ENCODE results near the gene MXRA5. TPM values are rescaled to one million over a fixed set of nuclear protein-coding genes. Genes with fewer than 3 reads are reported as not detected.

Gene MXRA5
- total and polyA plus RNA-seq, 2 donors from 2014 or later: 4.4 to 12.2 TPM

DNA sequence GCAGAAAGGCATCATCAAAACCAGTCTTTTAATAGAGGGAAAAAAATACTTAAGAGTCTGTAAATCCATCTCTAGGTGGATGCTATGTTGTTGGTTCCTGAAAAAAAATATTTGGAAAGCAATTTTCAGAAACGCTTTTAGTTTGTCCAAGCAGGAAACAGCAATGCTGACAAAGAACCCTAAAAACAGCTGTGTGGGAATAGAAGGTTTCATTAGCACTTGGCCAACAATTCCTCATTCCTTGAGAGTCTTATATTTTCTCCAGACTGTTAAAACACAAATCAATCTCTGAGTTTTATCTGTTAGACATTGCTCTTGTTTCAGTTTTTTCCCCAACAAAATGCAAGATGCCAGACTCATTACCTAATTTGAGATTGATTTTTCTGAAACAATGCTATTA, 6.4 kb downstream of the MXRA5 start:
- Histone ChIP-seq H3K9me3 (ENCODE audit: control insufficient read depth in 2 of 3, insufficient read depth in 1 of 3, low read length in 3 of 3) (no peaks in the 10 kb centered on the region), H3K27me3 (ENCODE audit: control insufficient read depth, insufficient read depth, low read length) (no peaks in the 10 kb centered on the region), H3K4me3 (ENCODE audit: low read length in 3 of 3) (no peak overlapping the region), H3K27ac (ENCODE audit: low read depth in 2 of 2, low read length in 2 of 2) (no peak overlapping the region), H3K9ac (ENCODE audit: low read length in 3 of 3) (no peak overlapping the region), H3K36me3 (ENCODE audit: control insufficient read depth in 2 of 3, insufficient read depth in 3 of 3, low read length in 3 of 3) (no peaks in the 10 kb centered on the region), H3K4me1 (ENCODE audit: control insufficient read depth in 2 of 3, insufficient read depth in 2 of 3, low read depth in 1 of 3, low read length in 3 of 3) (no peaks in the 10 kb centered on the region)
- no peak for DNase-seq
- TF ChIP-seq, protein P1, sequence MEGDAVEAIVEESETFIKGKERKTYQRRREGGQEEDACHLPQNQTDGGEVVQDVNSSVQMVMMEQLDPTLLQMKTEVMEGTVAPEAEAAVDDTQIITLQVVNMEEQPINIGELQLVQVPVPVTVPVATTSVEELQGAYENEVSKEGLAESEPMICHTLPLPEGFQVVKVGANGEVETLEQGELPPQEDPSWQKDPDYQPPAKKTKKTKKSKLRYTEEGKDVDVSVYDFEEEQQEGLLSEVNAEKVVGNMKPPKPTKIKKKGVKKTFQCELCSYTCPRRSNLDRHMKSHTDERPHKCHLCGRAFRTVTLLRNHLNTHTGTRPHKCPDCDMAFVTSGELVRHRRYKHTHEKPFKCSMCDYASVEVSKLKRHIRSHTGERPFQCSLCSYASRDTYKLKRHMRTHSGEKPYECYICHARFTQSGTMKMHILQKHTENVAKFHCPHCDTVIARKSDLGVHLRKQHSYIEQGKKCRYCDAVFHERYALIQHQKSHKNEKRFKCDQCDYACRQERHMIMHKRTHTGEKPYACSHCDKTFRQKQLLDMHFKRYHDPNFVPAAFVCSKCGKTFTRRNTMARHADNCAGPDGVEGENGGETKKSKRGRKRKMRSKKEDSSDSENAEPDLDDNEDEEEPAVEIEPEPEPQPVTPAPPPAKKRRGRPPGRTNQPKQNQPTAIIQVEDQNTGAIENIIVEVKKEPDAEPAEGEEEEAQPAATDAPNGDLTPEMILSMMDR (IDR thresholded peaks at IDR 0.05; ENCODE audit: borderline replicate concordance, extremely low read depth, insufficient read depth): no peak
- no peak for FAIRE-seq
- intact Hi-C loops (cut with DNase I): no loop called here

DNA sequence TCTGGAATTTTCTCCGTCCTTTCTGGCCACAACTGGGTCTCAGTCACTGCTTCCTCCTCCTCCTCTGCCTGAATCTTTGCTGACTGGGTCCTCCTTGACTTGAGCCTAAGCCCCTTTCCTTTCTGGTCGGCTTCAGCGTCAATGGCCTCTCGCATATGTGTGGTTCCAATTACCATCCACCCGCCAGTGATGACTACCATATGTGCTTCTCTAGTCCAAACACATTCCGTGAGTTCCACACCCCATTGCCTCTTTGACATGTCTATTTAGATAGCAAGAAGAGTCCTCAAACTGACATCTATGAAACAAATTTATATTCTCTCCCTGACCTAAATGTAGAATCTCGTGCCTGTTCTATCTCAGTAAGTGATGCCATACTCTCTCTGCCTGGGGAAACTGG, 19.8 kb downstream of the MXRA5 start:
- Histone ChIP-seq H3K4me3 (ENCODE audit: low read length in 3 of 3) (no peak overlapping the region), H3K27ac (ENCODE audit: low read depth in 2 of 2, low read length in 2 of 2) (no peak overlapping the region), H3K4me1 (ENCODE audit: control insufficient read depth in 2 of 3, insufficient read depth in 2 of 3, low read depth in 1 of 3, low read length in 3 of 3) (no peaks in the 10 kb centered on the region), H3K9ac (ENCODE audit: low read length in 3 of 3) (no peak overlapping the region), H3K27me3 (ENCODE audit: control insufficient read depth, insufficient read depth, low read length) (no peaks in the 10 kb centered on the region), H3K9me3 (ENCODE audit: control insufficient read depth in 2 of 3, insufficient read depth in 1 of 3, low read length in 3 of 3) (no peaks in the 10 kb centered on the region), H3K36me3 (ENCODE audit: control insufficient read depth in 2 of 3, insufficient read depth in 3 of 3, low read length in 3 of 3) (no peaks in the 10 kb centered on the region)
- intact Hi-C loops (cut with DNase I): no loop called here
- no peak for FAIRE-seq
- TF ChIP-seq, protein P1 (IDR thresholded peaks at IDR 0.05; ENCODE audit: borderline replicate concordance, extremely low read depth, insufficient read depth): no peak
- DNase-seq: peak in 4 of 5 donors; percentile 42 to 88 (median 74)

DNA sequence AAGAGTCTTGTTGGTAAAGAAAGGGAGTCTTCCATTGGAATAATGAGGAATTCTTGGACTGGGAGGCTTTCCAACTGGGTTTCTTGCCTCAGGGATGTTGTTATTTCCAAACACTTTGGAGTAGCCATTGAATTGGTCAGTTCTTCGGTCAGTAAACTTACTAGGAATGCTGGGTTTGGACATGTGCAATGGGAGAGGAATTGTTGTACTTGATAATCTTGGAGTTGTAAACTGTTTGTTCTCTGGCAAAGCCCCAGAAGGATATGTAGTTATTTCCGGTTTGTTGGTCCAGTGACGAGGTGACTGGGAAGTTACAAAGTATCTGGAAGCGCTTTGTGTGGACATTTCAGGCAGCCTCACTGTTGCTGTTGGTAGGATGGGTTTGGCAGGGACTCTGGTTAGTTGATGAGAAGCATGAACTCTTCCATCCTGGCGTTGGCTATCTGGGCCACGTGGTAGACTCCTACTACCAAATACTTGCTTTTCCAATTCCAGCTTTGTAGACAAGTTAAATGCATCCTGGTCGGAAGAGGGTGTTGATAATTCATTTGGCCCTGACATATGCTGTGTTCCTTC, 25.9 kb downstream of the MXRA5 start:
- H3K4me1 ChIP-seq (ENCODE audit: control insufficient read depth in 2 of 3, insufficient read depth in 2 of 3, low read depth in 1 of 3, low read length in 3 of 3): no peaks in the 10 kb centered on the region
- H3K4me3 ChIP-seq (ENCODE audit: low read length in 3 of 3): no peak overlapping the region
- TF ChIP-seq, protein P1 (IDR thresholded peaks at IDR 0.05; ENCODE audit: borderline replicate concordance, extremely low read depth, insufficient read depth): no peak
- H3K36me3 ChIP-seq (ENCODE audit: control insufficient read depth in 2 of 3, insufficient read depth in 3 of 3, low read length in 3 of 3): no peaks in the 10 kb centered on the region
- H3K9me3 ChIP-seq (ENCODE audit: control insufficient read depth in 2 of 3, insufficient read depth in 1 of 3, low read length in 3 of 3): no peaks in the 10 kb centered on the region
- no peak for DNase-seq
- H3K27me3 ChIP-seq (ENCODE audit: control insufficient read depth, insufficient read depth, low read length): no peaks in the 10 kb centered on the region
- H3K27ac ChIP-seq (ENCODE audit: low read depth in 2 of 2, low read length in 2 of 2): no peak overlapping the region
- FAIRE-seq: no peak
- H3K9ac ChIP-seq (ENCODE audit: low read length in 3 of 3): no peak overlapping the region
- intact Hi-C loops (cut with DNase I): no loop called here

DNA sequence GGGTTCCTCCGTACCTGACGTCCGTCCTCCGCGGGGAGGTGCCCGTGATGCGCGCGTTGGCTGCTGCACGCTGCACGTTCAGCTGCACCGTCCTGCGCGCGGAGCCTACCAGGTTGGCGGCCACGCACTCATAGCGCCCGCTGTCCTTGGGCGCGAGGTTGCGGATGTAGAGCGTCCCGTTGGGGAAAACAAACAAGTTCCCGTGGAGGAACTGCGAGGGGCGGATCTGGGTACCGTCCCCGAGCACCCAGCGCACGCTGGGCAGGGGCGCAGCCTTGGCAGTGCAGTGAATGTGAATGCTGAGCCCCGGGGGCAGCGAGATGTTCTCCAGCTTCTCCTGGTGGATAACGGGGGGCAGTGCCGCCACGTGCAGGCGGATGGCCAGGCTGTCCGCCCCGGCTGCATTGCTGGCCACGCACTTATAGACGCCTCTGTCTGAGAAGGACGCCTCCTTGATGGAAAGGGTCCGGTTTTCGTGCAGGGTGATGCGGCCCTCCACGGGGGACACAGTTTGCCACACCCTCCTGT, 29.2 kb downstream of the MXRA5 start:
- H3K4me3 ChIP-seq (ENCODE audit: low read length in 3 of 3): no peak overlapping the region
- TF ChIP-seq, protein P1 (IDR thresholded peaks at IDR 0.05; ENCODE audit: borderline replicate concordance, extremely low read depth, insufficient read depth): no peak
- no peak overlapping the region for H3K27ac ChIP-seq (ENCODE audit: low read depth in 2 of 2, low read length in 2 of 2)
- DNase-seq: no peak
- H3K36me3 ChIP-seq (ENCODE audit: control insufficient read depth in 2 of 3, insufficient read depth in 3 of 3, low read length in 3 of 3): no peaks in the 10 kb centered on the region
- FAIRE-seq: no peak
- H3K9me3 ChIP-seq (ENCODE audit: control insufficient read depth in 2 of 3, insufficient read depth in 1 of 3, low read length in 3 of 3): no peaks in the 10 kb centered on the region
- no peak overlapping the region for H3K9ac ChIP-seq (ENCODE audit: low read length in 3 of 3)
- H3K4me1 ChIP-seq (ENCODE audit: control insufficient read depth in 2 of 3, insufficient read depth in 2 of 3, low read depth in 1 of 3, low read length in 3 of 3): no peaks in the 10 kb centered on the region
- intact Hi-C loops (cut with DNase I): no loop called here
- H3K27me3 ChIP-seq (ENCODE audit: control insufficient read depth, insufficient read depth, low read length): no peaks in the 10 kb centered on the region
